22Rv1 (cell line): ENCODE data around the gene IFT43.

Experiments used
- ZFX ChIP-seq: fragments of 450-650 bp; IDR thresholded peaks from 2 replicates; pipeline ENCODE4 v1.6.1; 2017; ENCODE audit warnings: antibody characterized with exemption, borderline replicate concordance
- TF ChIP-seq, protein P1 (sequence below): fragments of 450-650 bp; IDR thresholded peaks from 2 replicates; pipeline ENCODE4 v1.5.1; 2017; ENCODE audit warnings: mild to moderate bottlenecking

DNA sequence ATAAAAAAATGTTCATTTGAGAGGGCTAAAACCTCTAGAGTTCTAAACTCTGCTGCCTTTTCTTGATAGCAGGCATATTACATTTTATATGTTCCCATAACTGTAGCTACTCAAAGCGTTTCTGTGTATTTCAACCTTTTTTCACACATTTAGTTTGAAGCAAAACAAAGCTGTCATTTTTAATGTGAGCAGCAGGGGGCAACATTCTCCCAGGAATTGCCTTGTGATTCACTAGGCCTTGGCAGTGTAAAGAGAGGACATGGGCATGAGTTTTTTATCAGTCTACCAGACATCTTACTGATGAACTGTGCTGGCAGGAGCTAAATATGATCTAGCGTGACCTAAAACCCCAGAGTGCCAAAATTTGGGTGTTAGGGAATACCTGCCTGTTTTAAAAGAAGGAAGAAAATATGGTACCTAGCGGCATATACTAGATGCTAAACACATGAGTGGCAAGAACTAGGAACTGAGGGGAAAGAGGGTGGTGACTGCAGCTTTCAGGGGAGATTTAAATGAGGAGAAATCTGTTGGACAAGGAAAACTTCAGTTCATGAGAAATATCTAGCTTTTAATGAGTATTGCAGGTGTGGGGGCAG lies 65.3 kb downstream of the IFT43 start:
- TF ChIP-seq, protein P1, sequence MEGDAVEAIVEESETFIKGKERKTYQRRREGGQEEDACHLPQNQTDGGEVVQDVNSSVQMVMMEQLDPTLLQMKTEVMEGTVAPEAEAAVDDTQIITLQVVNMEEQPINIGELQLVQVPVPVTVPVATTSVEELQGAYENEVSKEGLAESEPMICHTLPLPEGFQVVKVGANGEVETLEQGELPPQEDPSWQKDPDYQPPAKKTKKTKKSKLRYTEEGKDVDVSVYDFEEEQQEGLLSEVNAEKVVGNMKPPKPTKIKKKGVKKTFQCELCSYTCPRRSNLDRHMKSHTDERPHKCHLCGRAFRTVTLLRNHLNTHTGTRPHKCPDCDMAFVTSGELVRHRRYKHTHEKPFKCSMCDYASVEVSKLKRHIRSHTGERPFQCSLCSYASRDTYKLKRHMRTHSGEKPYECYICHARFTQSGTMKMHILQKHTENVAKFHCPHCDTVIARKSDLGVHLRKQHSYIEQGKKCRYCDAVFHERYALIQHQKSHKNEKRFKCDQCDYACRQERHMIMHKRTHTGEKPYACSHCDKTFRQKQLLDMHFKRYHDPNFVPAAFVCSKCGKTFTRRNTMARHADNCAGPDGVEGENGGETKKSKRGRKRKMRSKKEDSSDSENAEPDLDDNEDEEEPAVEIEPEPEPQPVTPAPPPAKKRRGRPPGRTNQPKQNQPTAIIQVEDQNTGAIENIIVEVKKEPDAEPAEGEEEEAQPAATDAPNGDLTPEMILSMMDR, result peak; percentile 79
- no peak for TF ChIP-seq ZFX
